ENCODE results near the gene C19orf53. TPM values are rescaled to one million over a fixed set of nuclear protein-coding genes. Genes with fewer than 3 reads are reported as not detected.

Gene C19orf53
- total RNA-seq, 1 donor from 2014 or later, result 89.8 TPM

DNA sequence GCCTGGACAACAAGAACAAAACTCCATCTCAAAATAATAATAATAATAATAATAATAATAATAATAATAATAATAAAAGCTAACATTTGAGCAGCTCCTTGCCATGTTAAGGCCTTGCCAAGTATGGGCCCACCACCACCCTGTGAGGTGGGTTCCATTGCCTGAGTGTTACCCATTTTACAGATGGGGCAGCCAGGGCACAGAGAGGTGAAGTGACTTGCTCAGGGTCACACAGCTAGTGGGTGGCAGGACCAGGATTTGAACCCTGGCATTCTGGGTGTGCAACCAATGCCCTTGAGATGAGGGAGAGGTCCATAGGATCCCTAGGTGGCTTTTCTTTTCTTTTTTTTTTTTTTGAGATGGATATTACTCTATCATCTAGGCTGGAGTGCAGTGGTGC is 50.4 kb downstream of the C19orf53 start:
- Mint-ChIP-seq H3K27me3 (no peaks in the 10 kb centered on the region), H3K9me3 (no peaks in the 10 kb centered on the region), H3K27ac (no peak overlapping the region), H3K4me3 (no peak overlapping the region), H3K4me1 (ENCODE audit: unreplicated experiment) (no peaks in the 10 kb centered on the region), H3K36me3 (peaks cover 10% of the 10 kb centered on the region)
- TF ChIP-seq, protein P1, sequence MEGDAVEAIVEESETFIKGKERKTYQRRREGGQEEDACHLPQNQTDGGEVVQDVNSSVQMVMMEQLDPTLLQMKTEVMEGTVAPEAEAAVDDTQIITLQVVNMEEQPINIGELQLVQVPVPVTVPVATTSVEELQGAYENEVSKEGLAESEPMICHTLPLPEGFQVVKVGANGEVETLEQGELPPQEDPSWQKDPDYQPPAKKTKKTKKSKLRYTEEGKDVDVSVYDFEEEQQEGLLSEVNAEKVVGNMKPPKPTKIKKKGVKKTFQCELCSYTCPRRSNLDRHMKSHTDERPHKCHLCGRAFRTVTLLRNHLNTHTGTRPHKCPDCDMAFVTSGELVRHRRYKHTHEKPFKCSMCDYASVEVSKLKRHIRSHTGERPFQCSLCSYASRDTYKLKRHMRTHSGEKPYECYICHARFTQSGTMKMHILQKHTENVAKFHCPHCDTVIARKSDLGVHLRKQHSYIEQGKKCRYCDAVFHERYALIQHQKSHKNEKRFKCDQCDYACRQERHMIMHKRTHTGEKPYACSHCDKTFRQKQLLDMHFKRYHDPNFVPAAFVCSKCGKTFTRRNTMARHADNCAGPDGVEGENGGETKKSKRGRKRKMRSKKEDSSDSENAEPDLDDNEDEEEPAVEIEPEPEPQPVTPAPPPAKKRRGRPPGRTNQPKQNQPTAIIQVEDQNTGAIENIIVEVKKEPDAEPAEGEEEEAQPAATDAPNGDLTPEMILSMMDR (conservative IDR thresholded peaks at IDR 0.05), result no peak
- DNase-seq (ENCODE audit: extremely low spot score, unreplicated experiment), result no peak

DNA sequence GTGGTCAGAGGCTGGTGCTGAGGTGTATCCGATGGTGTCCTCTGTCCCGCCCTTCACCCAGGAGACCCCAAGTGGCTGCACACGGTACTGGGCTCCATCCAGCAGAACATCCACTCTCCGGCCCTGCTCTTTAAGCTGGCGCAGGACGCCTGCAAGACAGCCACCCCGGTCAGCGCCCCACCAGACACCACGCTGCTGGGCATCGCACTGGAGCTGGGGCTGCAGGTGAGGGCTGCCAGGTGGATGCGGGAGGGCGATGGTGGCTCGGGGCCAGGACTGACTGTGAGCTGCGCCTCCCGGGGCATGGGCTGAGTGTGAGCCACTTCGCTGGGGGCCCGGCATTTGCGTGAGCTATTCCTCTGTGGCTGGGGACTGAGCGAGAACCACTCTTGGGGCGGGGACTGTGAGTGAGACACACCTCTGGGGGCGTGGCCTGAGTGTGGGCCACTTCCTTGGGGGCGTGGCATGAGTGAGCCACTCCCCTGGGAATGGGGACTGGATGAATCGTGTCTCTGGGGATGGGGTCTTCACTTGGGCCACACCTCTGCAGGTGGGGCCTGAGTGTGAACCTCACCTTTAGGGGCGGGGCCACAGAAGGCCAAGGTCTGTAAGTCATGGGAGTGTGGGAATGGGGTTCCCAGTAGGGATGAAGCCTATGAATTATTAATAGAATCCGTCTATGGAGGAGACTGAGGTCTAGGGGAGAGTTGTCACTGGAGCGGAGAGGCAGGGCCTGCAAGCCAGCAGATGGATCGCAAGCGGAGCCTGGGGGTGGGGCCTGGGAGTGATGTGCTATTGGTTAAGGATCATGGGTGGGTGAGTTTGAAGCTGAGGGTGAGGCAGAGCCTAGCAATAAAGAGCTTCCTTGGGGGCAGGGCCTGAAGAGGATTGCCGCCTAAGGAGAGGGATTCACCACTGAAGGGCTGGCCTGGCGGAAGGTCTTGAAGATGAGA is 51.5 kb downstream of the C19orf53 start:
- Mint-ChIP-seq H3K27ac (no peak overlapping the region), H3K4me1 (ENCODE audit: unreplicated experiment) (no peaks in the 10 kb centered on the region), H3K4me3 (no peak overlapping the region), H3K36me3 (peaks cover 10% of the 10 kb centered on the region), H3K9me3 (no peaks in the 10 kb centered on the region), H3K27me3 (no peaks in the 10 kb centered on the region)
- TF ChIP-seq, protein P1 (conservative IDR thresholded peaks at IDR 0.05), result peak; percentile 47
- no peak for DNase-seq (ENCODE audit: extremely low spot score, unreplicated experiment)

DNA sequence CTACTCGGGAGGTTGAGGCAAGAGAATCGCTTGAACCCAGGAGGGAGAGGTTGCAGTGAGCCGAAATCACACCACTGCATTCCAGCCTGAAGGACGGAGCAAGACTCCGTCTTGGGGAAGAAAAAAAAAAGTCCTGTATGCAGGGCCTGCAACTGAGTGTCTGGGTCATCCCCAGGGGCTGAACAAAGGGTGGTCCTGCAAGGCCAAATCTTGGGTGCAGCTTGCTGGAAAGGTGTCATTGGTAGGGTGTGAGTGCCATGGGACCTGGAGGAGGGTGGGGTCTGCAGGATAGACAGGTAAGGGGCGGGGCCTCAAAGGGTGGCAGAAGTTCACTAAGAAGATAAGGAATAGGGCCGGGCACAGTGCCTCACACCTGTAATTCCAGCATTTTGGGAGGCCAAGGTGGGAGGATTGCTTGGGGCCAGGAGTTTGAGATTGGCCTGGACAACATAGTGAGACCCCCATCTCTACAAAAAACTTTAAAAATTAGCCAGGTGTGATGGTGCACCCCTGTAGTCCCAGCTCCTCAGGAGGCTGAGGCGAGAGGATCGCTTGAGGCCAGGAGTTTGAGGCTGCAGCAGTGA is 52.5 kb downstream of the C19orf53 start:
- peaks cover 10% of the 10 kb centered on the region for H3K36me3 Mint-ChIP-seq
- H3K4me1 Mint-ChIP-seq (ENCODE audit: unreplicated experiment), result no peaks in the 10 kb centered on the region

DNA sequence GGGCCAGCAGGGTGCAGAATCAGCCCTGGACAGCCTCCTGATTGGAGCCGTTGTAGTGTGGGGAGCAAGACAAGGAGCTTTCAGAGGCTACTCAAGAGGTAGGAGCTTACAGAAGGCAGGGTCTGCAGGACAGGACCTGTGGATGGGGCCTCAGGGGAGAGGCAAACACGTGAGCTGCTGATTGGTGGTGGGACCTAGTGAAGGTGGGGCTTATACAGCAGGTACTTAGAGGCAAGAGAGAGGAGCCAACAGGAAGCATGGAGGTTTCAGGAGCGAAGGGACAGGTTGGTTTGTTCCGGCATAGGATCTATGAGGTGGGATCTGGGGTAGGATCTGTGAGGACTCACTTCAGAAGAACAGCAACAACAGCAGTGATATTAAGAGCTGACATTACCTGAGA is 53.4 kb downstream of the C19orf53 start:
- Mint-ChIP-seq H3K27ac (no peak overlapping the region), H3K4me3 (no peak overlapping the region), H3K4me1 (ENCODE audit: unreplicated experiment) (no peaks in the 10 kb centered on the region), H3K27me3 (no peaks in the 10 kb centered on the region), H3K9me3 (no peaks in the 10 kb centered on the region), H3K36me3 (peaks cover 10% of the 10 kb centered on the region)
- TF ChIP-seq, protein P1 (conservative IDR thresholded peaks at IDR 0.05), result no peak
- no peak for DNase-seq (ENCODE audit: extremely low spot score, unreplicated experiment)

More for the DNA sequence above, 52.5 kb downstream of the C19orf53 start:
- Mint-ChIP-seq H3K4me3 (no peak overlapping the region), H3K9me3 (no peaks in the 10 kb centered on the region), H3K27me3 (no peaks in the 10 kb centered on the region), H3K27ac (no peak overlapping the region)
- DNase-seq (ENCODE audit: extremely low spot score, unreplicated experiment), result no peak
- TF ChIP-seq, protein P1 (conservative IDR thresholded peaks at IDR 0.05), result no peak

Other genes with a start within 250 kb of the C19orf53 start
- gene MRI1, start 9.9 kb upstream of the C19orf53 start, total RNA-seq (ENCODE audit: low replicate concordance), result 24.0 and 27.7 TPM in 2 replicates
- gene ZSWIM4, start 21.0 kb downstream of the C19orf53 start, total RNA-seq (ENCODE audit: low replicate concordance), result 15.0 and 15.7 TPM in 2 replicates
- 0.69 and 2.8 TPM in 2 replicates for gene NANOS3, start 102.7 kb downstream of the C19orf53 start, total RNA-seq (ENCODE audit: low replicate concordance)
- gene BRME1, start 131.7 kb downstream of the C19orf53 start, total RNA-seq (ENCODE audit: low replicate concordance), result 3.5 and 9.2 TPM in 2 replicates
- 35.4 and 42.3 TPM in 2 replicates for gene CC2D1A, start 131.7 kb downstream of the C19orf53 start, total RNA-seq (ENCODE audit: low replicate concordance)
- gene PODNL1, start 164.0 kb downstream of the C19orf53 start, total RNA-seq (ENCODE audit: low replicate concordance), result 0.48 and 0.75 TPM in 2 replicates
- 35.8 and 50.1 TPM in 2 replicates for gene DCAF15, start 178.1 kb downstream of the C19orf53 start, total RNA-seq (ENCODE audit: low replicate concordance)
- 19.3 and 21.8 TPM in 2 replicates for gene RFX1, start 231.9 kb downstream of the C19orf53 start, total RNA-seq (ENCODE audit: low replicate concordance)